Inflammatory macrophage treated with lipopolysaccharide for 1 hour (primary cell): ENCODE results near the gene BLACAT1.

ENCODE experiments used
- DNase-seq, 2 donors: peaks; one replicate each; pipeline ENCODE4 v3.0.0-alpha.2; 2020 to 2022

The BLACAT1 gene

DNA sequence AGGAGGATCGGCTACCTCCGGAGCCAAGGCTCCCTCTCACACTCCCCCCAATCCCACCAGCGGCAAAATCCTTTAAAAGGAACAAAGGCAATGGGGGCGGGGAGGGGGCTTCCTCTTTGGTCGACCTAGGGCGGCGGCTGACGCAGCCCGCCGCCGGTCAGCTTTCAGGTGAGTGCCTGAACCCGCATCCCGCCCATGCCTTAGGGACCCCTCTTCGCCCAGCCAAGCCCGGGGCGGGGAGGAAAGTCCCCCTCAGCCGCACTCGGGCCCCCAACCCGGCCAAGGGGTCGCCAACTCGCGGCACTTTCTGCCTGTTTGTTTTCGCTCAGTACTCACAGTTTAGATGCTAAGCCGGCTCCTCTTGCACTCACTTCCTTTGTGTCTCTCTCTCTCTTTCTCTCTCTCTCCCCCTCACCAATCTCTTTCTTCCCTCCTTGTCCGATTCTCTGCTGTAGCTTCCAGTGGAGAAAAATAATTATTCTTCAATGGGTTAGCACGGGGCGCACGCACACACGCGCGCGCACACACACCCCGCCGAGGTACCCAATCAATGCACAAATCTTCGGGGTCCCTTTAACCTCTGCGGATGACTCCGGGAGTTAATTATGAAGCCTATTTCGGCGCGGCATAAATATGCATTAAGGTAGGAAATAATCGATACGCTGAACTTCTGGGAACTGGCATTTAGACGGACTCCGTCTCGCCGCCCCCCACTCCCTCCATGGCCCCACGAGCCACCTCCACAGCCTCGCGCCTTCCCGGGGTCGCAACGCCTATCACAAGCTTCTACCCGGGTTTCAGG, at the start of gene BLACAT1:
BLACAT1 (minus strand) TSS at position 465 of the 802 bp plus-strand sequence.
- no peak for DNase-seq

DNA sequence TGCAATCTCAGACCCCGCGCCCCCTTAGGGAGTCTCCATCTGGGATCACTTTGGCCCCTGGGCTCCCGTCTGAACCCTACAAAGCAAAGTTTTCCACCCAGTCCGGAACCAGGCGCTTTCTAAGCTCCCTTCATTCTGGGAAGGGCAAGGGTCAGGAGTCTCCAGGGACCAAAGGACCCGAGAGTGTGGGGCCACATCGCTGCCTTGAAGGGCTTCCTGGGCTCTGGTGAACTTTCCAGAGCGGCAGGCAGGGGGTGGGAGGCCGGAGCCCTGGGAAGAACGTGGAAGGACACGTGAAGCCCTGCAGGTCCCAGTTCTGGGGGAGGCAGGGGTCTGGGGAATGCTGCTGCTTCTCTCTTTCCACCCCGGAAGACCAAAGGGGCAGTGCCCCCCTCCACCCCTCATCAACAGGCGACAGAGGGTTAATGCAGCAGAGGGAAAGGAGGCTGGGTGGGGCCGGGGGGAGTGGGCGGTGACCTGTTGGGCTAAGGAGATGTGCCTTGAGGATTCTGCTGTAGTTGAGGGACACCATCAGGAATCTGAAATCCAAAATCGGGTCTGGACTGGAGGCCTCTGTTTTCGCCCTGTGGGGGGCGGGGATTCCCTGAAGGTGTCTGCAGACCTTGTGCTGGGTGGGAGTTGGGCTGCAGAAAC, 49.4 kb upstream of the BLACAT1 start:
- DNase-seq, result no peak

DNA sequence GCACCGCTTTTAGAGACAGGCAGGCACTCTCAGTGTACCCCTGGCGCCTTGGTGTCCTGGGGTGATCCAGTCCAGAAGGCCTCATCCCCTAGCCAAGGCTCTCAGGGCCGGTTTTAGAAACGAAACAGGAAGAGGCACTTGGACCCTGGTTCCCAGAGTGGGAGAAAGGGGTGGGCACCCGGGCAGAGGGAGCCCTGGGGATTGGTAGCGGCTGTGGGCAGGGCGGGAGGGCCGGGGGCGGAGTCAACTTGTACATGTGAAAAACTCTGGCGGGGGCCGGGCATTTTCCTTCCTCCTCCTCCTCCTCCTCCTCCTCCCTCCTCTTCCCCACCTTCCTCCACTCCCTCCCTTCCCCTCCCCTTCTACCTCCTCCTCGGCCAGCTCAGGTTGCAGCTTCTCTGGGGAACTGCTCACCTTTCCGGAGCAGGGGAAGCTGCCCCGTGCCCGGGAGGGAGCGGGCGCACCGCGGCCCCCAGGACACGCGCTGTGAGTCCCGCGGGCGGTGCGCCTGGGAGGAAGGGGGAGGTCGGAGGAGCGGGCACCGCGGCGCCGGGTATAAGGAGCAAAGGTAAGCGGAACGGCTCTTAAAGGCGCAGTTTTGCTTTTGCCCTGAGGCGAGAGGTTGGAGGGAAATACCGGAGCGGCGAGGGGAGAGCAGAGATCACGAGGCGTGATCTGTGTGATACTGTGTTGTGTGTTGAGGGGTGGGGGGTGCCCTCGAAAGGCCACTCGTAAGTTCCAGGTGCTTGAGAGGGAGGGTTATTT, 48.6 kb upstream of the BLACAT1 start, which contains the start of gene CDK18:
CDK18 (plus strand) TSS at position 359 of the 765 bp plus-strand sequence. CDS start 18,499 bp downstream, outside the sequence.
- DNase-seq, result peak; percentile 81 to 86

DNA sequence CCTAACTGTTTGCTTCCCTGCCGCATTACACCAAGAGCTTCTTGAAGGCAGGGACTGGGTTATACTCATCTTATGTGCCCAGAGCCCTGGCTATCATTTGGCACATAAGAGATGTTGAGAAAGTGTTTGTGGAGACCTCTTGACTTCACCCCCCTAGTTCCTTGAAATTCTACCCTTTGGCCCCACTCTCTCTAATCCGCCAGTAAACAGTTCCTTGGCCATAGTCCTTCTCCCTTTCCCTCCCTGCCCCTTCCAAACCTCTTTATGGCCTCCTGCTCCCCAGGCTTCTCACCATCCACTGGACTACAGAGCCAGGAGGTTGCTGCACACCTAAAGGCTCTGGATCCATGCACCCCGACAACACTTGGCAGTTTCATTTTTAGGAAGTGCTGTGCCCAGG, 47.1 kb upstream of the BLACAT1 start:
- no peak for DNase-seq

DNA sequence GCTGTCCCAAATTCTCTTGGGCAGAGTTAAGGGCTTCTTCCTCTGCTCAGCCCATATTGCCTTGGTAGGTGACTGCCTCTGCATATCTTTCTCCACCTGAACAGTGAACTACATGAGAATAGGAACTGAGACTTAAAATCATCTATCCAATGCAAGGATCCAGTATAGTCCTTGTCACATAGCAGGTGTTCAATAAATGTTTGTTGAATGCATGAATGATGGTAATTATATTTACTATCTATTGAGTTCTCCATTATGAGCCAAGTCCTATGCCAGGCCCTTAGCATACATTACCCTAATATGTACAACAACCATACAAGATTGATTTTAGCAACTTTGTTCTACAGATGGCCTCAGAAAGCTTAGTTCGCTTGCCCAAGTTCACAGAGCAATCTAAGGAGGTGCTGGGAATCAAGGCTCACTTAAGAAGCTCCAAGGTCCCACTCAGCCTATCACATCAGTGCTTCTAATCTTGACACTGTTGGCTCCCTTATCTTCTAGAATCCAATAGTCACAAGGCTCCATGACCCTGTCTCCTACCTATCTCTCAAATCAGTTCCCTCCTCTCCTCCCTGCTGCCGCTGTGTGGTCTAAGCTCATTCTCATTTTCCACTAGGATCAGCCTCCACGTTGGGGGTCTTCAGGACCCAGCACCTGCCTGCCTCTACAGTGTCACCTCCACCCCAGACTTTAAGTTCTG, 46.4 kb upstream of the BLACAT1 start:
- DNase-seq, result no peak

DNA sequence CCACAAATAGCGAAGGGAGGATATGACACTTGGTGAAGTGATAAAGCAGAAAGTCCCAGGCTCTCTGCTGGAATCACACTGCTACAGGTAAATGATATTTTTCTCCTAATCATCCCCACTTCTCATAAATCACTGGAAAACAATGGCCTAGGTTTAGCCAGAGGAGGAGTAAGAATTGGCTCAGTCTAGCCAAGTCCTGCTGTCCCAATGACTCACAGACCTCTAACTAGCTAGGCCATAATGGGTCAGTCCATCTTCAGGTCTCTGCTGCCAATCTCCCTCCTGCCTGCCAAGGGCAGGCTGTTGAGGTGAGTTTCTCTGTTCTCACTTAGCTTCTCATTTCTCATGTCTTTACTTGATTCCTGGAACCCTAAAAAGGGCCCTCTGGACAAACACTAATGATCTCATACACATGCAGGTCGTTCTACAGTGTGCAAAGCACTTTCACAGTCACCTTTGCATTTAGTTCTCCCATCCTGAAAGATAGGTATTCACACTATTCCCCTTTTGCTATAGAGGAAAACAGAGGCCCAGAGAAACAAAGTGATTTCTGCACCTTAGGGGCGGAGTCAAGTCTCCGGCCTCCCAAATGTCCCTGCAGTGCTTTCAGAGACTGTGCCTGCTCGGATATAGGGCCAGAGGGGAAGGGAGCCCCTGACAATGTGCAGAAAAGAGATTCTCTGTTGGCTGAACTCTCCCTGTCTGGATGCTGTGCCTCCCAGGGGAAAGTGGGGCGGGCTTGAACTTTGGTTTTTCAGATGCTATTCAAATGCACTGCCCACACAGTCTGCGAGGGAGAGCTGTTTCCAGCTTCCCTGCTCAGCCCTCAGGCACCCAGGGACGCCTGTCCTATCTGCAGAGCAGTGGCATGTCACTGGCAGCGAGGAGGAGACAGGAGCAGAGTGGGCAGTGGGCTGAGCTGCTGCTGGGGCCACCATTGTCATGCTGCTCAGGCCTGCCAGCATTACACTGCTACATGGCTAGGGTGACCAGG, 44.7 kb upstream of the BLACAT1 start:
- no peak for DNase-seq

DNA sequence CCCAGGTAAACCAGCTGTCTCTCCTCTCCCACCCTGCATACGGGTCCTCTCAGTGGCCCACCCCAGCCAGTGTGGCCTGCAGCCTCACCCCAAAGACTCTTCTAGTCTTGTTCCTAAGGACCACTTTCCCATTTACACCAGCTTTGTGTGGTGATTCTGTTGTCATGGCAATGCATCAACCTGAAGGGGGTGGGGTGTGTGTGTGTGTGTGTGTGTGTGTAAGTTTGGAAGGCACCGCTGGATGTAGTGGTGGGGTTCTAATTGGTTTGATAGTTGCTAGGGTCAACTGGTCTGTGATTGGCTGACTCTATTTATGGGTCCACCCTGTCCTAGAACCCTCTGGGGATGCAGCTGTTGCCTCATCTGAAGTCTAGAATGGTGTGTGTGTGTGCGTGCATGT, 43.9 kb upstream of the BLACAT1 start:
- DNase-seq, result no peak

DNA sequence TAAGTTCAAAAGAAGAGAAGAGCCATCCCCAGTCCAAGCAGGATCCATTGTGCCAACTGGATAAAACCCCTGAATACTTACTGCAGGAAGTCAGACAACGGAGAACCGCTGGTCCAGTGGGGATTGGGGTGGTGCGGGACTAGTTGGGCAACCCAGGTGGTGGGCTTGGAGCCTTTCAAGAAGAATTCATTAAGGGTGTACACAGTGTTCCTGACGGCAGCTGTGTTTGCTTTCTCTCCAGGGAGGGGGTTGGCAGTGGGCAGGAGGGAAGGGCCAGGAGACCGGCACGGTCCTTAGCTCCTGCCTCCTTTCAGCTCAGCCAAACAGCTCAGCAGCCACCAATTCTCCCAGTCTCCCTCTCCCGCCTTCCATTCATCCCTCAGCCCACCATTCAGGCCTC, 41.5 kb upstream of the BLACAT1 start:
- DNase-seq, result no peak

DNA sequence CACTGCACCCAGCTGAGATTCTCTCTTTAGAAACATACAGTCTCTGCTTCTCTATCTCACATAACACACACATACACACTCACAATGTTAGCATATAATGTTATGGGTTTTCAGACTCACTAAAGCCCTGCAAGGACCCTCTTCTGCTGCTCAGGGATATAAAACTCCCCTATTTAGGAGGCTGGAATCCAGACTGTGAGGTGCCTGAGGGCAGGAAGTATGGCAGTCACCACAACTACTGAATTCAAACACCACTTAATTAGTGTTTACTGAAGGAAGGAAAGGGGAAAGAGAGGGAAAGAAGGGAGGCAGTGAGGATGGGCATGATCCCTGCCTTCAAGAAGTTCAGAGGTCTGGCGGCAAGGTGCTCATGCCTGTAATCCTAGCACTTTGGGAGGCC, 40.8 kb upstream of the BLACAT1 start:
- no peak for DNase-seq

DNA sequence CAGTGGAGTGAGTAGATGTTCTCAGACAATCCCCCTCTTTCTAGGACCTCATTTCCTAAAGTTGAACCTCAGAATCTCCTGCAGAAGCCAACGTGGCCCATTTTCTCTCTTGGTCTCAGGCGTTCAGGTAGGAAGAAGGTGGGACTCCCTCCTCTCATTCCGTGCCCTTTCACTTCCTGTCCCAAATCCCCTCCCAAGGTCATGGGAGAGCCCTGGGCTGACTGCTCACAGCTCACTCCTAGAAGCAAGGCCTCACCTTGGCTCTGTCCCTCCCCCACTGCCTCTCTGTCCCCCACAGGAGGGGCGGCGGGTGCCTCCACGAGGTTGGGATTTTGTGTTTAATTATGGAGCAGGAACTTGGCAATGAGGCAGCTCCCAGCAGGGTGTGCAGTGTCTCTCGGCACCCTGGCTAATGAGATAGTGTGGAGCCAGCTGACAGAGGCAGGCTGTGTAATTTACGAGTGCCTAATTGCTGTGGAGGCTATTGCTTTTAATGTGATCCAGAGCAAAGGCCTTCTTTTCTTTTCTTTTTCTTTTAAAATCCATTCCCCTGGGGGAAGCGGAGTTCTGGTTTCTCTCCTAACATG, 39.5 kb upstream of the BLACAT1 start:
- DNase-seq, result no peak

DNA sequence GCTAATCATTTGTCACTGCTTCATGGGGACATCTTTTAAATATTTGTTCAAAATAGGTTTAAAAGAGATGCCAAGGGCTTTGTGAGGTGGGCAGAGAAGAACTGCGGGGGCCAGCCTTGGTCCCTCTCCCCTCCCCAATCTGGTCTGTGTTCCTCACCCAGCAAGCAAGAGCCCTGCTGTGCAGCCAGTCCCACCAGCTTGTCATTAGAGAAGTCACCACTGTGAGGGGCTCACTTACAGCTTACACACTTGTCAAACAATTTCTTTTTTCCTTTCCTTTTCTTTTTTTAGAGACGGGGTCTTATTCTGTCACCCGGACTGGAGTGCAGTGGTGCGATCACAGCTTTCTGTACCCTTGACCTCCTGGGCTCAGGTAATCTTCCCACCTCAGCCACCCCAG, 38.3 kb upstream of the BLACAT1 start:
- no peak for DNase-seq

DNA sequence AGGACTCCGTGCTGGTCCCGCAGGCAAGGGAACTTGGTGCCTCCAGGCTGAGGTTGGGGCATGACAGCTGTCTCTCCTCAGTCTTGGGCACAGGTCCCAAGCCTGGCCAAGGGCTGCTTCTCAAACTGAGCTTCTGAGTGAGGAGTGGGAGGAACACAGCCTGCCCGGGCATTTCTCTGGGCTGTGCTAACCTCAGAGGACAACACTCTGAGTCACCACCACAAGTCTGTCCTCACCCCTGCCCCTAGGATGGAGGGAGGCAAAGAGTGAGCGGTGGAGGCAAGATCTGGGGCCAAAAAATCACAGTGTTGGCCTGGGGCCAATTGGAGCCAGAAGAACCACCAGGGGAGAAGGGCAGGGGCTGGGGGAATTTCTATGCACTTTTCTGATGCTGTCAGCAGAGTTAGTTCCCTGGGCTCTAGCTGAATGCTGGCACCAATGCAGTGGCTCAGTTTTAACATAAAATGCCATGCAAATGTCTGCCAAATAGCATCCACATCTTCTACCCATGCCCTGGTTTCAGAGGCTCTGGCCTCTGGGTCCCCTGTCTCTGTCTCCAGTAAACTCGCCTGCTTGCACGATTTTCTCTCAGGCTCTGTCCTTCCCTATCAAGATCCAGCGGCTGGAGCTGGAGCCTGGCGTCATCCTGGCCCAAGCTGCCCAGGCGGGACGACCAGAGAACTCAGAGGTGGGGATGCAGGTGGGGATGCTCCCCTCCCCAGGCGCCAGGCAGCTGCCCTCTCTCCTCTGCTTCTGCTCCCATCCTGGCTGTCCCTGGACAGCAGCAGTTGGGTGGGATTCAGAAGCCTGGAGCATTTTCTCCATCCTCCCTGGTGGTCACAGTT, 37.6 kb upstream of the BLACAT1 start:
- peak; percentile 63 to 72 for DNase-seq

DNA sequence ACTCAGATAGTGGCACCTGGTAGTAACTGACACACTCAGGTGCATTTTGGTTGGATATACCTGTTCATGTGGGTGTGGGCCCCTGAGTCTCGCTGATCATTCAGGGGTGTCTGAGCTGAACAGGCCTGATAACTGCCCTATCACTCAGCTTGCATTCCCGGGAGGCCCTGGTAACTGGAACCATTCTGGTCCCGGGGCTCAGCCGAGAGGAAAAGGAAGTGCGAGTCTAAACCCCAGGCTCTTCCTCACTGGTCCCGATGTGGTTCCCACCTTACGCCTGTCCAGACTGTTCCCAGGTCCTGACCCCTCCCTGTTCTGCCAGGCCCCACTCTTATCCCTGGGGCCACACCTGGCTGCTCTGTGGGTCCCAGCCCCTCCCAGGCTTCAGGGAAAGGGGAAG, 36.9 kb upstream of the BLACAT1 start:
- DNase-seq, result no peak

DNA sequence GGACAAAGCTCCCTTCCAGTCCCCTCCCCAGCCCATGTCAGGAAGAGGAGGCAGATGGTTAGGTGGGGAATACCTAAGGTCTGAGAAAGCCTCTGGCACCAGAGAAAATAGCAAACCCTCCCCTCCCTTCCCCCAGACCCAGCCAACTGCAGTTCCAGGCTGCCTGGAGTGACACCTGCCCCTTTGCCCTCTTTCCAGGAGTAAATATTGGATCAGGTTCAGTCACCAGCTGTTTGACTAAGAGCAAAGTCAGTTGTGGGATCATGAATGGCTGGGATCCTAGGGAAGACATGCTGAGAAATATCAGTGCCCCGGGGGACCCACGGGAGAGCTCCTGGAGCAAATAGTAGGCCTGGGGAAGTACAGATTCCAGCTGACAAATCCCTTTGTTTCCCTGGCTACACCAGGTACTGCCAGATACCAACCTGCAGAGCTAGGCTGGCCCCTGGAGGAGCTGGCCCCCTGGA, 36.4 kb upstream of the BLACAT1 start:
- DNase-seq, result no peak

DNA sequence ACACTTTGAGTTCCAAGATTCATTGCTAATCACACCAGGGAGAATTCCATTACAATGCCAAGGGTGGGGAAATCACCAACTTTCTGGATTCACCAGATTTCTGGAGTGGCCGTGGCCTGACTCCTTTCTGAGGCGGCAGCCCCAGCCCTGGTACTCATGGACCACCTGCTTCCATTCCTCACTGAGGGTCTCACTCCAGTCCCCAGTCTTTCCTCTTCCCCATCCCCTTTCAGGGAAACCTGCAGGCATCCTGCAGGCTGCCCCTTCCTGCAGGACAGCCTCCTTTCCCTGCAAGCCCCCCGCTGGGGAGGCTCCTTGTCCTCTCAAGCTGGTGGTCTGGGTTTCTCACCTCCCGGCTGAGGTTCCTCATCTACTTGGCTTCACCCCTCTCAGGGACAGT, 35.9 kb upstream of the BLACAT1 start:
- no peak for DNase-seq

DNA sequence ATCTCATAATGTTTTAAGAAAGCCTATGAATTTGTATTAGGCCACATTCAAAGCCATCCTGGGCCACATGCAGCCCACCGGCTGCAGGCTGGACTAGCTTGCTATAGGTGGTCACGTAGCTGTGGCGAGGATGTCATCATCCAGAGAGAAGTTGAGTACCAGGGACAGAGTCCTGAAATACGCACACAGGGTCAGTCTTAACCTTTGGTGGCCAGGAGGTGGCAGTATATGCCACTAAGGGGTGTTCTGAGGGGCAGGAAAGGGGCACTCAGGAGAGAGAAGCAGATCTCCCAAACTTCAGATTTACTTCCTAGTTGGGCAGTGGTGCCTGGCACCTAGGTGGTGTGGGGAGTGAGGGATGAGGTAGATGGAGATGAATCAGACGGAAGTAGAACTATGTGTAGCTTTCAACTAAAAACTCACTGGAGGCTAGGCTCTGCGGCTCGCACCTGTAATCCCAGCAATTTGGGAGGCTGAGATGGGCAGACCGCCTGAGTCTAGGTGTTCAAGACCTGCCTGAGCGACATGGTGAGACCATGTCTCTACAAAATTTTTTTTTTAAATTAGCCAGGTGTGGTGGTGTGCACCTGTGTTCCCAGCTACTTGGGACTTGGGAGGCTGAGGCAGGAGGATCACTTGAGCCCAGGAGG, 32.4 kb upstream of the BLACAT1 start:
- peak; percentile 61 to 80 for DNase-seq

DNA sequence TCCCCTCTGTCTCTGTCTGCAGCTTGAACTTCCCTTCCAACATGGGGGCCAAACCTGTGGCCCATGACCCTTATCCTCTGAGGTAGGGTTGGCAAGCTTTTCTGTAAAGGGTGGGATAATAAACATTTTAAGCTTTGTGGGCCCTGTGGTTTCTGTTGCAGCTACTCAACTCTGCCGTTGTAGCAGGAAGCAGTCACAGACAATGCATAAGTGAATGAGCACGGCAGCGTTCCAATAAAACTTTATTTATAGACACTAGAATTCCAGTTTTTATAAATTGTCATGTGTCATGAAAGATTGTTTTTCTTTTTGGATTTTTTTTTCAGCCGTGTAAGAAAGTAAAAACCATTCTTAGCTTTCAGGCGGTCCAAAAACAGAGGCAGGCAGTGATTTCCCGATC, 30.4 kb upstream of the BLACAT1 start:
- DNase-seq, result no peak

DNA sequence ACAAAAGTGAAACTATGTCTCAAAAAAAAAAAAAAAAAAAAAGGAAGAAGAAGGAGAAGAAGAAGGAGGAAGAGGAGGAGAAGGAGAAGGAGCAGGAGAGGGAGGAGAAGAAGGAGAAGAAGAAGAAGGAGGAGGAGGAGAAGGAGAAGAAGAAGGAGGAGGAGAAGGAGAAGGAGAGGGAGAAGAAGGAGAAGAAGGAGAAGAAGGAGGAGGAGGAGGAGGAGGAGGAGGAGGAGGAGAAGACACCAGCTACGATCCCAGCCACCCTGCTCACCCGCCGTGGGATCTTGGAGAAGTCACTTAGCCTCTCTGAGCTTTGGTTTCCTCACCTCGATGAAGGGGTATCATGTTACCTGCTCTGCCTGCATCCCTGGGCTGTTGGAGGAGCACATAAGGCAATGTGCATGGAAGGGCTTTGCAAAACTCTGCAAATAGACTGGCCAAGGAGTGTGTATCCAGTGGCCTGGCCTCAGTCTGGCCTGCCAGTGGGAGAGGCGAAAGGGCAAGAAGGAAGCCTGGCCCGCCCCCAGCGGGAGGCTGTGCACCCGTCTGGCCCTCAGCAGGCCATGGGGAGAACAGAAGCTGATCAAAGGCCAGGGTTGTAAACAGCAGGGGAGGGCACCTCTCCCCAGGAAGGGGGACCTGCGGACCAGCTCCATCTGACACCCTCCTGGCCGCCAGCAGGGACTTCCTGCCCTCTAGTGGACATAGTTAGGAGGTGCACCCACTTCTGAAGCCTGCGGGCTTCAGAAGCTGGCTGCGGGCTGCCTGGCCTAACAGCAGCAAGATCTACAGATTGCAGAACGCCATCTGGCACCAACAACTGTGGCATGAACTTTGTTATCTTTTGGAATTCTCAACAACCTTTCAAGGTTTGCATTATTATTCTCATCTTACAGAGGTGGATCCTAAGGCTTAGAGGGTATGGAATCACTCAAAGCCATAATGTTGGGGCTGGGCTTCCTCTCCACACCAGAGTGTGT, 29.4 kb upstream of the BLACAT1 start:
- DNase-seq, result peak; percentile 43 to 79
